Panc1 (cell line): ENCODE data around the gene RPH3AL. TPM values are rescaled to one million over a fixed set of nuclear protein-coding genes. Genes with fewer than 3 reads are reported as not detected.

Source experiments
- ATAC-seq: fragments of 200-7000 bp; cut with Tn5 transposase; 2 replicates; pipeline ENCODE4 v1.9.1; 2020; ENCODE audit warnings: mild to moderate bottlenecking, moderate library complexity
- BruUV-seq: library from RNA; stranded (reverse); fragments of 400-500 nt; replicated peaks from 2 replicates; lab custom pipeline; 2021; lab: Mats Ljungman, UMichigan
- CTCF ChIA-PET: fragments of 300-600 bp; sonication (Branson Sonifier 250); formaldehyde crosslinking; loops from one replicate; lab custom pipeline; 2022; ENCODE audit warnings: antibody characterized with exemption; lab: Charles Lee
- POLR2A ChIA-PET: fragments of 300-600 bp; sonication (Branson Sonifier 250); formaldehyde crosslinking; loops from one replicate; lab custom pipeline; 2022; ENCODE audit warnings: antibody characterized with exemption; lab: Charles Lee
- DNase-seq: peaks from one replicate; pipeline ENCODE4 v3.0.0-alpha.2; 2010; ENCODE audit warnings: low read depth, low spot score
- H3K27ac ChIP-seq: 2 replicates; pipeline ENCODE4 v1.5.1; 2011; ENCODE audit warnings: mild to moderate bottlenecking, low read length, inconsistent platforms
- H3K27me3 ChIP-seq: fragments of 200-500 bp; sonication (Bioruptor generic); 2 replicates; pipeline ENCODE4 v1.6.0; 2014; ENCODE audit warnings: low read length, inconsistent platforms; ENCODE audit not compliant: control insufficient read depth, insufficient read depth
- H3K36me3 ChIP-seq: fragments of 200-500 bp; sonication (Bioruptor generic); 2 replicates; pipeline ENCODE4 v1.5.1; 2014; ENCODE audit warnings: inconsistent platforms, mild to moderate bottlenecking, low read length, moderate library complexity; ENCODE audit not compliant: control insufficient read depth, insufficient read depth
- H3K4me1 ChIP-seq: 2 replicates; pipeline ENCODE4 v1.5.1; 2011; ENCODE audit warnings: inconsistent platforms, mild to moderate bottlenecking, low read length, moderate library complexity; ENCODE audit not compliant: control insufficient read depth, insufficient read depth
- H3K4me3 ChIP-seq, 2 experiments: 2 replicates each; pipeline ENCODE4 v1.5.1; 2011 to 2012; ENCODE audit warnings: low read depth in 2 of 2, low read length in 2 of 2, mild to moderate bottlenecking in 2 of 2, inconsistent platforms in 1 of 2, moderate library complexity in 1 of 2
- H3K9me3 ChIP-seq: fragments of 200-500 bp; sonication (Bioruptor generic); 2 replicates; pipeline ENCODE4 v1.5.1; 2014; ENCODE audit warnings: low read depth, mild to moderate bottlenecking, inconsistent platforms, low read length, moderate library complexity; ENCODE audit not compliant: control insufficient read depth, insufficient read depth
- POLR2AphosphoS5 ChIP-seq: IDR thresholded peaks from 2 replicates; pipeline ENCODE4 v1.6.1; 2012; ENCODE audit warnings: mild to moderate bottlenecking, low read depth, low read length, moderate library complexity
- SIN3A ChIP-seq: IDR thresholded peaks from 2 replicates; pipeline ENCODE4 v1.6.1; 2012; ENCODE audit warnings: low read depth, mild to moderate bottlenecking, low read length, moderate library complexity, borderline replicate concordance; ENCODE audit not compliant: insufficient read depth
- TCF7L2 ChIP-seq: IDR thresholded peaks from 2 replicates; pipeline ENCODE4 v1.6.1; 2011; ENCODE audit warnings: mild to moderate bottlenecking, low read depth, low read length, inconsistent platforms
- in situ Hi-C: cut with HindIII; loops from 2 replicates; pipeline ENCODE4 v1.10.0; 2016; ENCODE audit warnings: low sequenced_read_pairs, low pct_unique_long_range_greater_than_20kb
- intact Hi-C: fragments of 100-400 bp; cut with micrococcal nuclease; formaldehyde crosslinking; loops from one replicate; pipeline ENCODE4 v1.10.0; 2022; ENCODE audit not compliant: unreplicated experiment
- total RNA-seq: library from RNA; stranded (reverse); gene quantifications from one replicate; pipeline ENCODE4 v1.2.1, GENCODE V29; 2021; ENCODE audit not compliant: unreplicated experiment
- TF ChIP-seq, protein P1 (sequence below): fragments of 450-650 bp; IDR thresholded peaks from 2 replicates; pipeline ENCODE4 v1.5.1; 2017; ENCODE audit warnings: mild to moderate bottlenecking
- TF ChIP-seq, protein P2 (sequence below), 2 experiments: IDR thresholded peaks; 2 replicates each; pipeline ENCODE4 v1.6.1; 2011 to 2012; ENCODE audit warnings: low read depth in 2 of 2, control low read depth in 1 of 2, low read length in 1 of 2, mild to moderate bottlenecking in 1 of 2, moderate library complexity in 1 of 2; ENCODE audit not compliant: insufficient read depth in 1 of 2

Gene RPH3AL
- total RNA-seq, 1 experiment from 2014 or later: 2.2 TPM

- ATAC-seq: no peak
- CTCF ChIA-PET: interaction anchor here (0.6 kb wide), 1 partner anchor 230 kb away, joined by 3 read pairs; no protein-coding TSS in a partner anchor
These were observed 19.8 kb upstream of the RPH3AL start for GRCh38 chr17:372157-373152.

DNA sequence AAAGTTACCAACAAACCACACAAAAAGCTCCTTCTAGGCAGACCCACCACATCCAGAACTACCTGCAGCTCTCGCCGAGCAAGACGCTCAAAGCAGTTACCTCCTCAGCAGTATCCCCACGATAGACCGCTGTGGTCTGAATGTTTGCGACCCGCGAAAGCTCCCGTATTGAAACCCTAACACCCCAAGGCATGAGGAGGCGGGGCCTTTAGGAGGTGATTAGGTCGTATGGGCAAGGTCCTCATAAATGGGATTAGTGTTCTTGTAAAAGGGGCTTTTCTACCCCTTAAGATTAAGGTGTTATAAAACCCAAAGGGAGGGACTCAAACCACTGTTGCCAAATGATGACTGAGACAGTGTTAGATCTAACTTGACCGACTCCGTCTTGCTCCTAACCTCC, 19.0 kb upstream of the RPH3AL start:
- no peaks in the 10 kb centered on the region for H3K4me1 ChIP-seq
- CTCF ChIA-PET: interaction anchor here (0.6 kb wide), 1 partner anchor 229 kb away, joined by 3 read pairs; no protein-coding TSS in a partner anchor
- no peak overlapping the region for H3K4me3 ChIP-seq

More at GRCh38 chr17:372157-373152, 19.8 kb upstream of the RPH3AL start:
- in situ Hi-C loops: no loop called here
- TF ChIP-seq, protein P1, sequence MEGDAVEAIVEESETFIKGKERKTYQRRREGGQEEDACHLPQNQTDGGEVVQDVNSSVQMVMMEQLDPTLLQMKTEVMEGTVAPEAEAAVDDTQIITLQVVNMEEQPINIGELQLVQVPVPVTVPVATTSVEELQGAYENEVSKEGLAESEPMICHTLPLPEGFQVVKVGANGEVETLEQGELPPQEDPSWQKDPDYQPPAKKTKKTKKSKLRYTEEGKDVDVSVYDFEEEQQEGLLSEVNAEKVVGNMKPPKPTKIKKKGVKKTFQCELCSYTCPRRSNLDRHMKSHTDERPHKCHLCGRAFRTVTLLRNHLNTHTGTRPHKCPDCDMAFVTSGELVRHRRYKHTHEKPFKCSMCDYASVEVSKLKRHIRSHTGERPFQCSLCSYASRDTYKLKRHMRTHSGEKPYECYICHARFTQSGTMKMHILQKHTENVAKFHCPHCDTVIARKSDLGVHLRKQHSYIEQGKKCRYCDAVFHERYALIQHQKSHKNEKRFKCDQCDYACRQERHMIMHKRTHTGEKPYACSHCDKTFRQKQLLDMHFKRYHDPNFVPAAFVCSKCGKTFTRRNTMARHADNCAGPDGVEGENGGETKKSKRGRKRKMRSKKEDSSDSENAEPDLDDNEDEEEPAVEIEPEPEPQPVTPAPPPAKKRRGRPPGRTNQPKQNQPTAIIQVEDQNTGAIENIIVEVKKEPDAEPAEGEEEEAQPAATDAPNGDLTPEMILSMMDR: no peak
- no peak for TF ChIP-seq TCF7L2
- no peak for TF ChIP-seq POLR2AphosphoS5
- TF ChIP-seq, protein P2, sequence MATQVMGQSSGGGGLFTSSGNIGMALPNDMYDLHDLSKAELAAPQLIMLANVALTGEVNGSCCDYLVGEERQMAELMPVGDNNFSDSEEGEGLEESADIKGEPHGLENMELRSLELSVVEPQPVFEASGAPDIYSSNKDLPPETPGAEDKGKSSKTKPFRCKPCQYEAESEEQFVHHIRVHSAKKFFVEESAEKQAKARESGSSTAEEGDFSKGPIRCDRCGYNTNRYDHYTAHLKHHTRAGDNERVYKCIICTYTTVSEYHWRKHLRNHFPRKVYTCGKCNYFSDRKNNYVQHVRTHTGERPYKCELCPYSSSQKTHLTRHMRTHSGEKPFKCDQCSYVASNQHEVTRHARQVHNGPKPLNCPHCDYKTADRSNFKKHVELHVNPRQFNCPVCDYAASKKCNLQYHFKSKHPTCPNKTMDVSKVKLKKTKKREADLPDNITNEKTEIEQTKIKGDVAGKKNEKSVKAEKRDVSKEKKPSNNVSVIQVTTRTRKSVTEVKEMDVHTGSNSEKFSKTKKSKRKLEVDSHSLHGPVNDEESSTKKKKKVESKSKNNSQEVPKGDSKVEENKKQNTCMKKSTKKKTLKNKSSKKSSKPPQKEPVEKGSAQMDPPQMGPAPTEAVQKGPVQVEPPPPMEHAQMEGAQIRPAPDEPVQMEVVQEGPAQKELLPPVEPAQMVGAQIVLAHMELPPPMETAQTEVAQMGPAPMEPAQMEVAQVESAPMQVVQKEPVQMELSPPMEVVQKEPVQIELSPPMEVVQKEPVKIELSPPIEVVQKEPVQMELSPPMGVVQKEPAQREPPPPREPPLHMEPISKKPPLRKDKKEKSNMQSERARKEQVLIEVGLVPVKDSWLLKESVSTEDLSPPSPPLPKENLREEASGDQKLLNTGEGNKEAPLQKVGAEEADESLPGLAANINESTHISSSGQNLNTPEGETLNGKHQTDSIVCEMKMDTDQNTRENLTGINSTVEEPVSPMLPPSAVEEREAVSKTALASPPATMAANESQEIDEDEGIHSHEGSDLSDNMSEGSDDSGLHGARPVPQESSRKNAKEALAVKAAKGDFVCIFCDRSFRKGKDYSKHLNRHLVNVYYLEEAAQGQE (IDR thresholded peaks at IDR 0.05; ENCODE audit: insufficient read depth in 1 of 2, low read depth in 2 of 2, low read length in 1 of 2): no peak
- DNase-seq: no peak
- no peak overlapping the region for H3K27ac ChIP-seq
- H3K27me3 ChIP-seq: no peaks in the 10 kb centered on the region
- intact Hi-C loops: no loop called here
- no TSS peak for BruUV-seq
- no peaks in the 10 kb centered on the region for H3K36me3 ChIP-seq
- no peaks in the 10 kb centered on the region for H3K9me3 ChIP-seq
- H3K4me1 ChIP-seq: no peaks in the 10 kb centered on the region
- POLR2A ChIA-PET: no interaction called here
- H3K4me3 ChIP-seq: no peak overlapping the region

More for the DNA sequence above, 19.0 kb upstream of the RPH3AL start:
- TF ChIP-seq POLR2AphosphoS5: no peak
- TF ChIP-seq SIN3A: no peak
- TF ChIP-seq, protein P2 (IDR thresholded peaks at IDR 0.05; ENCODE audit: insufficient read depth in 1 of 2, low read depth in 2 of 2, low read length in 1 of 2): no peak
- TF ChIP-seq, protein P1: no peak
- no peak for TF ChIP-seq TCF7L2
- DNase-seq (no peak), ATAC-seq (no peak)
- Histone ChIP-seq H3K27ac (no peak overlapping the region), H3K9me3 (no peaks in the 10 kb centered on the region), H3K27me3 (no peaks in the 10 kb centered on the region), H3K36me3 (no peaks in the 10 kb centered on the region)
- intact Hi-C loops (no loop called here), in situ Hi-C loops (no loop called here)
- POLR2A ChIA-PET: no interaction called here
- BruUV-seq: no TSS peak
